ENCODE results near the gene ENOSF1. TPM values are rescaled to one million over a fixed set of nuclear protein-coding genes. Genes with fewer than 3 reads are reported as not detected.

Gene ENOSF1
- total RNA-seq, 1 donor from 2014 or later: 53.5 TPM

DNA sequence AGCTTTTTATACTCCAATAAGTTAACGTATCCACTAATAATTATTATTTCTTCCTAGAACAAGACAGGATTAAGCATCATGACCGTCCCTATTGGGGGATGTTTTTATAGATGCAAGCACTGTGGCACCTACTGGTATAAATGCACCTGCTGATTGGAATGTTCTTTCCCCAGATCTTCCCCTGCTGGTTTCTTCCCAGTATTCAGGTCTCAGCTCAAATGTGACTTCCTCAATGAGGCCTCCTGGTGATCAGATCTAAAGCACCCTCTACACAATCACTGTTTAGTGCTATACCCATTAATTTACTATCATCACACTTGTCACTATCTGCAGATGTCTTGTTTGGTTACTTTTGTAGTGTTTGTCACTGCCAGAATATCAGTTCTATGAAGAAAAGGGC lies 58.9 kb downstream of the ENOSF1 start:
- DNase-seq (ENCODE audit: extremely low spot score in 2 of 2): no peak
- H3K36me3 ChIP-seq: no peaks in the 10 kb centered on the region
- intact Hi-C loops (cut with DNase I): no loop called here
- no peak overlapping the region for H3K4me3 ChIP-seq
- H3K4me1 ChIP-seq: peaks cover 2% of the 10 kb centered on the region
- H3K27me3 ChIP-seq: no peaks in the 10 kb centered on the region
- no peaks in the 10 kb centered on the region for H3K9me3 ChIP-seq
- TF ChIP-seq, protein P1, sequence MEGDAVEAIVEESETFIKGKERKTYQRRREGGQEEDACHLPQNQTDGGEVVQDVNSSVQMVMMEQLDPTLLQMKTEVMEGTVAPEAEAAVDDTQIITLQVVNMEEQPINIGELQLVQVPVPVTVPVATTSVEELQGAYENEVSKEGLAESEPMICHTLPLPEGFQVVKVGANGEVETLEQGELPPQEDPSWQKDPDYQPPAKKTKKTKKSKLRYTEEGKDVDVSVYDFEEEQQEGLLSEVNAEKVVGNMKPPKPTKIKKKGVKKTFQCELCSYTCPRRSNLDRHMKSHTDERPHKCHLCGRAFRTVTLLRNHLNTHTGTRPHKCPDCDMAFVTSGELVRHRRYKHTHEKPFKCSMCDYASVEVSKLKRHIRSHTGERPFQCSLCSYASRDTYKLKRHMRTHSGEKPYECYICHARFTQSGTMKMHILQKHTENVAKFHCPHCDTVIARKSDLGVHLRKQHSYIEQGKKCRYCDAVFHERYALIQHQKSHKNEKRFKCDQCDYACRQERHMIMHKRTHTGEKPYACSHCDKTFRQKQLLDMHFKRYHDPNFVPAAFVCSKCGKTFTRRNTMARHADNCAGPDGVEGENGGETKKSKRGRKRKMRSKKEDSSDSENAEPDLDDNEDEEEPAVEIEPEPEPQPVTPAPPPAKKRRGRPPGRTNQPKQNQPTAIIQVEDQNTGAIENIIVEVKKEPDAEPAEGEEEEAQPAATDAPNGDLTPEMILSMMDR (IDR thresholded peaks at IDR 0.05): no peak
- TF ChIP-seq POLR2AphosphoS5 (IDR thresholded peaks at IDR 0.05; ENCODE audit: insufficient read depth in 1 of 2, low read depth in 1 of 2) (no peak), POLR2A (IDR thresholded peaks at IDR 0.05) (no peak)
- H3K27ac ChIP-seq: no peak overlapping the region

DNA sequence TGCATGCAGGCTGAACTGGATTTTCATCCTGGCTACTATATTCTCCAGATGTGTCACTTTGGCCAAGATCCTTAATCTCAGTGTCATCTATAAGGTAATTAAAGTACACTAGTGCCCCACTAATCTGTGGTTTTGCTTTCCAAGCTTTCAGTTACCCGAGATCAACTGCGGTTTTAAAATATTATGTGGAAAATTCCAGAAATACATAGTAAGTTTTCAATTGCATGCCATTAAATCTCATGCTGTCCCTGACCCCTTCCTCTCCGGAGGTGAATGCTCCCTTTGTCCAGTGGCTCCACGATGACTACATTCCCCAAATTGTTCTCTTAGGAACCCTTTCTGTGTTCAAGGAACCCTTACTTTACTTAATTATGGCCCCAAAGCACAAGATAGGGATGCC lies 60.3 kb downstream of the ENOSF1 start:
- H3K4me1 ChIP-seq: no peaks in the 10 kb centered on the region
- H3K27me3 ChIP-seq: no peaks in the 10 kb centered on the region
- intact Hi-C loops (cut with DNase I): no loop called here
- TF ChIP-seq POLR2A (IDR thresholded peaks at IDR 0.05): no peak
- TF ChIP-seq POLR2AphosphoS5 (IDR thresholded peaks at IDR 0.05; ENCODE audit: insufficient read depth in 1 of 2, low read depth in 1 of 2): no peak
- TF ChIP-seq, protein P1 (IDR thresholded peaks at IDR 0.05): no peak
- H3K4me3 ChIP-seq: no peak overlapping the region
- H3K36me3 ChIP-seq: no peaks in the 10 kb centered on the region
- H3K9me3 ChIP-seq: no peaks in the 10 kb centered on the region
- H3K27ac ChIP-seq: no peak overlapping the region
- no peak for DNase-seq (ENCODE audit: extremely low spot score in 2 of 2)

DNA sequence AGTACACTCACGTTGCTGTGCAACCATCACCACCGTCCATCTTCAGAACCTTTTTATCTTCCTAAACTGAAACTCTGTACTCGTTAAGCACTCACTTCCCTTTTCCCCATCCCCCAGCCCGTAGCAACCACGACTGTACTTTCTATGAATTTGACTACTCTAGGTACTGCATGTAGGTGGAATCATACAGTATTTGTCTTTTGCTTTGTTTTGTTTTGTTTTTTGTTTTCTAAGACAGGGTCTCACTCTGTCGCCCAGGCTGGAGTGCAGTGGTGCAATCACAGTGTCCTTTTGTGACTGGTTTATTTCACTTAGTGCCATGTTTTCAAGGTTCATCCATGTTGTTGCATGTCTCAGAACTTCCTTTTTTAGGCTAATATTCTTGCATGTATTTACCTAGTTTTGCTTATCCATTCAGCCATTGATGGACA lies 62.0 kb downstream of the ENOSF1 start:
- DNase-seq (ENCODE audit: extremely low spot score in 2 of 2): no peak
- Histone ChIP-seq H3K4me3 (no peak overlapping the region), H3K27me3 (no peaks in the 10 kb centered on the region), H3K9me3 (no peaks in the 10 kb centered on the region), H3K27ac (no peak overlapping the region), H3K36me3 (no peaks in the 10 kb centered on the region), H3K4me1 (no peaks in the 10 kb centered on the region)
- intact Hi-C loops (cut with DNase I): no loop called here
- TF ChIP-seq POLR2AphosphoS5 (IDR thresholded peaks at IDR 0.05; ENCODE audit: insufficient read depth in 1 of 2, low read depth in 1 of 2): no peak

DNA sequence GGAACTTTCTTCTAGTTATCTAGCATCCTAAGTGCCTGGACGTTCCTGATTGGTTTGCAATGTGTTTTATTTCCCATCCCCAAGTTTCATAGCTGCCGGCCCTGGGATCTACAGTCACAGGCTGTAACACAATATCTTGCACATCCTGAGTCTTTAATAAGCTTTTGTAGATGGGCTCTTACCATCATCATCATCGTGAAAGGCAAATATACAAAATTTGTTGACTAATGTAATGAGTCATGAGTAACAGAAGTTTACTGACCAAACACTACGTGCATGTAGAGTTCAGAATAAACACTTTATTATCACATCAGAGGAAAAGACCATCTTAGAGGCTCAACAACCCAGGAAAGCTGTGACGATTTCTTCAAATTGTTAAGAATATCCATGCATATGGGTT lies 63.1 kb downstream of the ENOSF1 start:
- TF ChIP-seq POLR2AphosphoS5 (IDR thresholded peaks at IDR 0.05; ENCODE audit: insufficient read depth in 1 of 2, low read depth in 1 of 2): no peak
- TF ChIP-seq, protein P1 (IDR thresholded peaks at IDR 0.05): no peak
- no peak for TF ChIP-seq POLR2A (IDR thresholded peaks at IDR 0.05)
- intact Hi-C loops (cut with DNase I): no loop called here

DNA sequence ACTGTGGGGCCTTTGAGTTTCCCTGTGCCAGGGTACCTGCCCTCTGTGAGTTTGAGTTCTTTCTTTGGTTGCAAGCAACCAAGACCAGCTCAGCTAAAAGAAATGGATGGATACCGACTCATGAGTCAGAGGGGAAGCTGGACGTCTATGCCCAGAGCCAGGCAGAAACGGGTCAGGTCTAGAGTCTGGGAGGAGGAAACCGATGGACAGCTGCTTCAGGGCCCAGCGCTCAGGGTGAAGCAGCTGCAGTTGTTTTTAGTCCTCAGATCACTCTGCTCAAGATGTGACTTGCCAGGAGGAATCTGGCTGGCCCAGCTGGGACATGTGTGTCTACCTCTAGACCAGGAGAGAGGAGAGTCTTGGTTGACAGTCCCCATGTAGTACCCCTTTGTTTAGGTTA lies 65.1 kb downstream of the ENOSF1 start:
- no peaks in the 10 kb centered on the region for H3K9me3 ChIP-seq
- H3K27me3 ChIP-seq: no peaks in the 10 kb centered on the region
- intact Hi-C loops (cut with DNase I): no loop called here
- no peak overlapping the region for H3K4me3 ChIP-seq
- H3K36me3 ChIP-seq: no peaks in the 10 kb centered on the region
- DNase-seq (ENCODE audit: extremely low spot score in 2 of 2): no peak
- TF ChIP-seq POLR2A (IDR thresholded peaks at IDR 0.05) (no peak), POLR2AphosphoS5 (IDR thresholded peaks at IDR 0.05; ENCODE audit: insufficient read depth in 1 of 2, low read depth in 1 of 2) (no peak)
- TF ChIP-seq, protein P1 (IDR thresholded peaks at IDR 0.05): no peak
- H3K27ac ChIP-seq: no peak overlapping the region
- no peaks in the 10 kb centered on the region for H3K4me1 ChIP-seq

More for the DNA sequence above, 63.1 kb downstream of the ENOSF1 start:
- Histone ChIP-seq H3K36me3 (no peaks in the 10 kb centered on the region), H3K4me3 (no peak overlapping the region), H3K4me1 (no peaks in the 10 kb centered on the region), H3K9me3 (no peaks in the 10 kb centered on the region), H3K27ac (no peak overlapping the region), H3K27me3 (no peaks in the 10 kb centered on the region)
- DNase-seq (ENCODE audit: extremely low spot score in 2 of 2): no peak
